Central memory CD4-positive, alpha-beta T cell (primary cell): ENCODE measurements around the gene PADI2.

Experiments
- DNase-seq: peaks from one replicate; pipeline ENCODE4 v3.0.0; 2022

PADI2 gene

GRCh38 chr1:17112496-17113236 is 6.6 kb downstream of the PADI2 start:
- no peak for DNase-seq

- no peak for DNase-seq
These were observed 7.2 kb downstream of the PADI2 start for GRCh38 chr1:17112076-17112475.

GRCh38 chr1:17110555-17110926 is 8.7 kb downstream of the PADI2 start:
- DNase-seq: no peak

DNA sequence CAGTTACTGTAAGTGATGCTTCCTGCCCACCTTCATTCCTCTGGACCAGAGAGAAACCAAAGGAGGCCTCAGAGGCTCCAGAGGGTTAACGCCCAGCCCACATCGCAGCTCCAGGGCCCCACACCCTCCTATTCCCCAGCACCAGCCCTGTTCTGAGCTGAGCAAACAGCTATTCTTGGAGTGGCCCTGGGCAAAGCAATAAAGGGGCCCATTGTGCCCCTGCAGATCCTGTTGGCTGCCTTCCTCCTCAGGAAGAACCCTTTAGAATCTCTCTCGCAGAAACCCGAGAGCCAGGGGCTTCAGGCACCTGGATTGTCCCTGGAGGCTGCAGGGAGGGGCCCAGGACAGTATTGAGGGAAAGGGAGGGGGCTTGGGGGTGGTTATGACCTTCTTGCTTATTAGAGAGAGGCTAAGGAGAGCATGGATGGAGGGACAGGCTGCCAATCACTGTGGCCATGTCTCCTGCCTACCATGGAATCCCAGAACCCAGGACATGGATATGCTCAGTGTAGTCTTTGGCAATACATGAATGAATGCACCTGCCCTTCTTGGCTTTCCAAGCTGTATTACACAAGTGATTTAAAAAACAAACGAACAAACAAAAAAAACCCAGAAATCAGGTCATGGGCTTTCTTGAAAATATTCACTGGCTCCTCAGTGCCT is 9.2 kb downstream of the PADI2 start:
- no peak for DNase-seq

- DNase-seq: no peak
These were observed 10.5 kb downstream of the PADI2 start for GRCh38 chr1:17108786-17109185.

- no peak for DNase-seq
These were observed 10.9 kb downstream of the PADI2 start for GRCh38 chr1:17108360-17108759.

DNA sequence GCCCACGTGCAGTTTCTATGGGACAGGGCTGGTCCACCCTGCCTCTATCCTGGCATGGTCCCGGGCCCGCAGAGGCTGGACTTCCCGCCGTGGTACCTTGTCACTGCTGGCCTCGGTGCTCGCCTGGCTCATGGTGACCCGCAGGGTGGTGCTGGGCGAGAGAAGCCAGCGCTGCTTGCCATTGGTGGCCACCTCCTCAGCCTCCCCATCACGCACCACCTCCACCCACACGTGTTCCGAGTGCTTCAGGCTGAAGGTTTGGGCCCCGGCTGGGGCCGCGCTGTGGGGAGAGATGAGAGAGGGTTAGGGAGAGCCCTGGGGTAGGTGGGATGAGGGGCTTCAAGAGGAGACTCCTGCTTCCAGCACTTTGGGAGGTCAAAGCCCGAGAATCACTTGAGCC is 14.5 kb downstream of the PADI2 start:
- DNase-seq: no peak

DNA sequence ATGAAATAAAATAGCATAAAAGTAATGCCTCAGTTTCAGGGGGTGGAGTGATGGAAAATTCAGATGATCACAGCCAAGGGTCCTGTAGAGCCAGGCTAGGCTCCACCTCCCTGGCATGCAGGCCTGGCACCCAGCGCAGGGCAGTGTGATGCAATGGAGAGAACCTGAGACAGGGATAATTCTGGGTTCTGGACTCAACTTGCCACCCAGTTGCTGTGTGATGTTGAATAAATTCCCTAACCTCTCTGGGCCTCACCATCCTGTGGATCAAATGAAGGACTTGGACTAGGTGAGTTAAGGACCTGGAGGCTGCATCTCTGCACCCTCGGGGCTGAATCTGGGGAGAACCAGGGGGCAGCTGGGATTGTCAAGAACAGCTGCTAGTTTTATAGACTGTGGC is 17.0 kb downstream of the PADI2 start:
- no peak for DNase-seq

GRCh38 chr1:17101261-17101660 is 18.0 kb downstream of the PADI2 start:
- no peak for DNase-seq

DNA sequence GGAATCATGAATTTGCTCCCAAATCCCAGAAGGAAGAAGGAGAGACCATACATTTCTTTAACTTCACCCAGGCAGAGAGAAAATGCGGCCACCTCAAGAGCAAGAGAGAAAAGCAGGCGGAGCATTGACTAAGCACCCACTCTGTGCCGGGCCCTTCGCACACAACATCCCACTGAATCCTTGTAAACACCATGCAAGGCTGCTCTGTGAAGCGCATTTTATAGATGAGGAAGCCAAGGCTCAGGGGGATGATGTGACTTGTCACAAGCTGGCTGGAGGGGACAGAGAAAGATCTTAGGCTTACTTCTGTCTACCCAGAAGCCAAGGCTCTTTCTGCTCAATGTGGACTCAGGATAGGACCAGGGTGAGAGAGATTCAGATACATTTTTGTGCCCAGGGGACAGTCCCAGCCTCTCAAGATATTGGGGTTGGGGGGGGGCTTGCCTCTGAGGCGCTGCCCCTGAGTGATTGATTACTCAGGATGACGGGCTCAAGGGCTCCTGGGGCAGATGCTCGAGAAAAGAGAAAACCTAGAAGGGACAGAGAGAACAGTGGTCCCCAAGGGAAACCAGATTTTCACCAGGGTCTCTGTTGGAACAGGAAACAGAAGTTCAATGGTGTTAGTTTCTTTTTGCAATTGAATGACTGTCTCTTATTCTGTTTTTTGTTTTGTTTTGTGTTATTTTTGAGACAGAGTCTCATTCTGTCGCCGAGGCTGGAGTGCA is 19.5 kb downstream of the PADI2 start:
- no peak for DNase-seq

- no peak for DNase-seq
These were observed 20.6 kb downstream of the PADI2 start for GRCh38 chr1:17098446-17099317.

DNA sequence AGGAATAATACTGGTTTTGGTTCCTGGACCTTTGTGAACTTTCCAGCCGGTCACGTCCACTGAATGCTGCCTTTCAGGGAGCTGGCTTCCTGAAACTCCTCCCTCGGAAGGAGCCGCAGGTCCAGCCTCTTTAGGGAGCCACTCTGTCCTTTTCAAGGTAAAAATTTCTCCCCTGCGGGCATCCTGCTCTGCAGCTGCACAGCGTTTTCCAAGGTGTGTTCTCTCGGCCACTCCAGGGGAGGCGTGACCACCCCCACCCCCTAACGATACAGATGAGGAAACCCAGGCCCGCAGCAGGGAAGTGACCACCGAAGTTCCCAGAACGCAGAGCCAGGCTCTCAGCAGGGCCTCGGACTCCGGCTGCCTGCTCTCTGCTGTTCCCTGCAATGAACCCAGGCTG is 21.5 kb downstream of the PADI2 start:
- DNase-seq: no peak

DNA sequence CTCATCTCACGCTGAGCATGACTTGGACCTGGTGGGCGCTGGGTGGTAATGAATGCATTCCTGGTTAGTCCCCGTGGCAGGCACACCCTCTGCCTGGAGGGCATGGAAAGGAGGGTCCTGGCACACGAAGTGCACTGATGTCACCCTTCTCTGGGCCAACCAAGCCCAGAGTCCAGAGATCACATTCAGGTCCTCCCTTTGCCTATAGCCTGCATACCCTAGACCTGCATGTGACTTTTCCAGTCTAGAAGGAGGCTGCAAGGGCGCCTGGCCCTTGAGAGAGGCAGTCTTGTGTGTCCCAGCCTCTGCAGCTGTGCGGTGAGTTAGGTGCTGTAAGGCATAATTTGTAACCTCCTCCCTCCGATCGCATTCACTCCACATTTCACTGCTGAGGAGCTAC is 22.1 kb downstream of the PADI2 start:
- DNase-seq: no peak

GRCh38 chr1:17096584-17096983 is 22.7 kb downstream of the PADI2 start:
- DNase-seq: no peak

DNA sequence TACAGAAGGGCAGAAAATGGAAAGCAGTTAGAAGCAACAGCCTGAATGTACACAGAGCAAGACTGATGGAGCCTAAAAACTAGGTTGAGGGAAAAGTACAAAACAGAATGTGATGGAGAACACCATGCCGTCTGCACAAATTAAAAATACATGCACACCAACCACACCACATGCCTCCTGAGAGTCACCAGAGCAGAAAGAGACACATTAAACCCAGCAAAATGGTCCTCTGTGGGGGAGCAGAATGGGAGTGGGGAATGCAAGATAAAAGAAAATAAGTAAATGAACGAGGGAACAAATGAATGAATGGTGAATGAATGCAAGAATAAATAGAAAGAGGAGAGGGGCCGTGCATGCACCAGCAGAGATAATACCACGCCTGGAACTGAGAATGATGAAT is 24.1 kb downstream of the PADI2 start:
- no peak for DNase-seq

DNA sequence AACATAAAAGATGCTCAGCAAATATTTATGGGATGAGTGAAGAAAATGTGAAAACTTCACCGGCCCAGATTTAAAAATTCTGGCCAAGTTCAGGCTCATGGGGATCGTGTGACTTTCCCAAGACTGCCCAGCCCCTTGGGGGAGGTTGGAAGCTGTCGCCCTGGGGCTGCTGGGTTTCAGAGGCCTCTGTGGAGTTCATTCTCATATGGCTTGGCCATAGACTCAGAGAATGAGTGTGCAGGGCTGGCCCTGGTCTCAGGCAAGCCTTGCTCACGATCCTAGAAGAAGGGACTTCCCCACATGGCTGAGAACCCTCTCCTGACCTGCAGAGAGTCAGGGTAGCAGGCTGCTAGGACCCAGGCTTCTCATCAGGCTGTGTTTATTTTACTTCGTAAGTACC is 24.6 kb downstream of the PADI2 start:
- DNase-seq: no peak

DNA sequence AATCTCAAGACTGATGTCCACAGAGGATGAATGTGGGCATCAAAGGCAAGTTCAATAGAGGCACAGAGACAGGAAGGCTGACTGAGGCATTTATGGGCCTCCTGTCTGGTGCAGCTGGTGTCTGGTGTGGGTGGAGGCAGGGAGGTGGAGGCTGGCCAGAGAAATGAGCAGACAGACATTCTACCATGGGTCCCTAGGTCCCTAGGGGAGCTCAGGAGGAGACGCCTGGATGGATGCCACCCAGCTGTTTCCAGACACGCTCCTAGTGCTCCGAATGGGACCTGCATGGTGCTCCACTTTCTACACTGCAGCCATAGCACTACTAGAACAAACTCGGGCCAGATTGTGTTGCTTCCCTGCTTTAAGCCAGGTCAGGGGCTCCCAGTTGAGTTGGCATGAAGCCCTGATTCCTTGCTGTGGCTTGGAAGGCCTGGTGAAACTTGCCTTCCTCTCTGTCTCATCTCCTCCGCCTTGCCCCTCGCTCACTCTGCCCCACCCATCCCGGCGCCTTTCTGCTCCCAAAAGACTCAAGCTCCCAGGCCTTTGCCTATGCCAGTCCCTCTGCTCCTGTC is 25.3 kb downstream of the PADI2 start:
- no peak for DNase-seq

DNA sequence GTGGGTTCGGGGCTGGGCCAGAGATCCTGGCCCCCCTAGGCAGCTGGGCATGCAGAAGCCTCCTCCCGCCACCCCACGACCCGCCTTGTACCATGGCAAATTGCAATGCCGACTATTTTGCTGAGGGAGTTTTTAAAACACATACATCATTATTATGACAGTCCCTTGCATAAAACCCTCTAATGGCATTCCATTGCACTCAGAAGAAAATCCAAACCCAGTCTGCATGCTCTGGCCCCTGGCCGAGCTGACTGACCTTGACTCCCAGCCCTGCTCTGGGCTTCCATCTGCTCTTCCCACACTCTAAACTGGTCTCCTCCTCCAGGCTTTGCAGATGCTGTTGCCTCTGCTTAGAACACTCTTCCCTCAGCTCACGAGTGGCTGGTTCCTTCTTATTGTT is 28.0 kb downstream of the PADI2 start:
- no peak for DNase-seq

- no peak for DNase-seq
These were observed 29.7 kb downstream of the PADI2 start for GRCh38 chr1:17089506-17089905.

DNA sequence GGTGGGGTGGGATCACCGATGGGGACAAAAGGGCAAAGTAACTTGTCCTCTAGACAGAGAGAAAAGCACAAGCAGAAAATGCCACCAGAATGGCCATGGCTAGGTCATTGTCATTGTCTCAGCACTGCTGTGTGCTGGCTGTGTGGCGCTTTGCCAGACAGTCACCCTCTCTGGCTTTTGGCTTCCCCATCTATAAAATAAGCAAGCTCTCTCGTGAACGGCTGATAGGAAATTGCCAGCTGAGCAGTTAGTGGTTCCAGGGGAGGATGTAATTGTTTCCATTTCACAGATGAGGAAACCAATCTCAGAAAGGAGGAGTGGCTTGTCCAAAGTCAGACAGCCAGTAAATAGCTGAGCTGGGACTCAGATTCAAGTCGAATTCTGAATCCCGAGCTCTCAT is 32.5 kb downstream of the PADI2 start:
- DNase-seq: no peak

DNA sequence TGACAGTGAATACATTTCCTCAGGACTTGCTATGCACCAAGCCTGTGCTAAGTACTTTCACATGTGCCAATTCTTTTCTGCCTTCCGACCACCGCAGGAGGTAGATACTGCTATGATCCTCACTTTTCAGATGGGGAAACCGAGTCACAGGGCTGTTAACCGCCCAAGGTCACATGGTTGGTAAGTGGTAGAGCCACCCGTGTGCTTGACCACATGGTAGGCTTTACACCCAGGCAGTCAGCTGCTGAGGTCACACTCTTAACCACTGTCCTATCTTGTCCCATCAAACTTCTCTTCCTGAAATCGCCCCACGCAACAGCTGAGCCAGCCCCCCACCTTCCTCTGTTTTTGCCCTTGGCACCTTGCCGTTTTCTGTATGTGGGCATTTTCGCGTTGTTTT is 34.5 kb downstream of the PADI2 start:
- no peak for DNase-seq

DNA sequence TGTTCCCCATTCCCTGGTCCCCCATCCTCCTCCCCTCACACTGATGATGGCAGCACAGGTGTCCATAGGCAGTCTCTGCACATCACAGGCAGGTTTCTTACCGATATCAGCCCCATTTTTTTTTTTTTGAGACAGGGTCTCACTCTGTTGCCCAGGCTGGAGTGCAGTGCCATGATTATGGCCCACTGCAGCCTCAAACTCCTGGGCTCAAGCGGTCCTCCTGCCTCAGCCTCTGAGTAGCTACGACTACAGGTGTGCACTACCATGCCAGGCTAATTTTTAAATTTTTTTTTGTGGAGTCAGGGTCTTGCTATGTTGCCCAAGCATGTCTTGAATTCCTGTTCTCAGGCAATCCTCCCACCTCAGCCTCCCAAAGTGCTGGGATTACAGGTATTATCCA is 36.5 kb downstream of the PADI2 start:
- no peak for DNase-seq

- no peak for DNase-seq
These were observed 37.8 kb downstream of the PADI2 start for GRCh38 chr1:17081439-17081838.
